Cerebellar cortex (tissue), 1 donor: Measurements from ENCODE around the gene MAP2K6.
A peak's percentile ranks its signal among the peaks of the same experiment; 100 is the strongest.

Experiments
- DNase-seq: peaks from one replicate; pipeline ENCODE4 v3.0.0-alpha.2; 2015; ENCODE audit warnings: low spot score

MAP2K6 gene

GRCh38 chr17:69578385-69578936 lies 164.0 kb downstream of the MAP2K6 start:
- peak; percentile 60 for DNase-seq

- peak; percentile 86 for DNase-seq
Measured at GRCh38 chr17:69579961-69580677, 165.6 kb downstream of the MAP2K6 start.

GRCh38 chr17:69581061-69581961 lies 166.8 kb downstream of the MAP2K6 start:
- DNase-seq = peak; percentile 66

GRCh38 chr17:69588316-69588715 lies 173.8 kb downstream of the MAP2K6 start:
- peak; percentile 79 for DNase-seq

- DNase-seq = peak; percentile 96
Measured at GRCh38 chr17:69588827-69589239, 174.3 kb downstream of the MAP2K6 start.

GRCh38 chr17:69590671-69591070 lies 176.2 kb downstream of the MAP2K6 start:
- DNase-seq = no peak

GRCh38 chr17:69592692-69593350 lies 178.3 kb downstream of the MAP2K6 start:
- DNase-seq = no peak

- no peak for DNase-seq
Measured at GRCh38 chr17:69593351-69593715, 178.8 kb downstream of the MAP2K6 start.

- no peak for DNase-seq
Measured at GRCh38 chr17:69593716-69594115, 179.2 kb downstream of the MAP2K6 start.

GRCh38 chr17:69594641-69595040 lies 180.1 kb downstream of the MAP2K6 start:
- DNase-seq = no peak

GRCh38 chr17:69596141-69596540 lies 181.6 kb downstream of the MAP2K6 start:
- no peak for DNase-seq

GRCh38 chr17:69597898-69598692 lies 183.6 kb downstream of the MAP2K6 start:
- DNase-seq = no peak

- no peak for DNase-seq
Measured at GRCh38 chr17:69602972-69603371, 188.5 kb downstream of the MAP2K6 start.
